ENCODE measurements around the gene LMAN2.

GRCh38 chr5:177396807-177397206 lies 45.3 kb upstream of the LMAN2 start:
- TF ChIP-seq CTCF (IDR thresholded peaks at IDR 0.05) (no peak), POLR2A (IDR thresholded peaks at IDR 0.05) (no peak)
